ACC112 (cell line): ENCODE measurements around the gene LBX2.

Experiments
- H2AFZ ChIP-seq: fragments of 200-600 bp; sonication (generic); one replicate; pipeline ENCODE4 v1.6.0; 2017; ENCODE audit warnings: antibody characterized with exemption, low read length; ENCODE audit not compliant: unreplicated experiment
- H3K27ac ChIP-seq: fragments of 200-600 bp; sonication (generic); 2 replicates; pipeline ENCODE4 v1.5.1; 2014; ENCODE audit warnings: low read depth, mild to moderate bottlenecking, antibody characterized with exemption, low read length, moderate library complexity
- H3K27me3 ChIP-seq: fragments of 200-600 bp; sonication (generic); 2 replicates; pipeline ENCODE4 v1.6.1; 2014; ENCODE audit warnings: mild to moderate bottlenecking, antibody characterized with exemption, low read length, moderate library complexity, mixed read lengths; ENCODE audit not compliant: insufficient read depth
- H3K36me3 ChIP-seq: fragments of 200-600 bp; sonication (generic); 2 replicates; pipeline ENCODE4 v1.6.1; 2016; ENCODE audit warnings: mild to moderate bottlenecking, antibody characterized with exemption, low read length, moderate library complexity, mixed read lengths; ENCODE audit not compliant: insufficient read depth
- H3K4me1 ChIP-seq: fragments of 200-600 bp; sonication (generic); one replicate; pipeline ENCODE4 v1.6.1; 2016; ENCODE audit warnings: low read length, mixed read lengths; ENCODE audit not compliant: insufficient read depth, unreplicated experiment, control insufficient read depth
- H3K4me3 ChIP-seq: fragments of 200-600 bp; sonication (generic); 2 replicates; pipeline ENCODE4 v1.5.1; 2014; ENCODE audit warnings: mild to moderate bottlenecking, low read depth, low read length
- H3K79me2 ChIP-seq: fragments of 200-600 bp; sonication (generic); one replicate; pipeline ENCODE4 v1.6.0; 2016; ENCODE audit warnings: low read length; ENCODE audit not compliant: control insufficient read depth, unreplicated experiment, insufficient read depth

LBX2 gene

GRCh38 chr2:74512744-74513604 lies 13.6 kb upstream of the LBX2 start:
- H3K27ac ChIP-seq: no peak overlapping the region
- no peak overlapping the region for H3K4me3 ChIP-seq
- H3K27me3 ChIP-seq: peaks cover 63% of the 10 kb centered on the region
- H3K4me1 ChIP-seq: peaks cover 6% of the 10 kb centered on the region
- no peaks in the 10 kb centered on the region for H3K36me3 ChIP-seq
- H2AFZ ChIP-seq: no peak overlapping the region
- H3K79me2 ChIP-seq: no peaks in the 10 kb centered on the region

- no peak overlapping the region for H3K4me3 ChIP-seq
- peaks cover 47% of the 10 kb centered on the region for H3K27me3 ChIP-seq
Measured at GRCh38 chr2:74511104-74511989, 11.9 kb upstream of the LBX2 start.

GRCh38 chr2:74510272-74510671 lies 10.9 kb upstream of the LBX2 start:
- Histone ChIP-seq H3K4me1 (peaks cover 19% of the 10 kb centered on the region), H3K36me3 (no peaks in the 10 kb centered on the region), H2AFZ (no peak overlapping the region), H3K4me3 (no peak overlapping the region), H3K27ac (no peak overlapping the region), H3K27me3 (peaks cover 37% of the 10 kb centered on the region), H3K79me2 (peaks cover 8% of the 10 kb centered on the region)

More at GRCh38 chr2:74511104-74511989, 11.9 kb upstream of the LBX2 start:
- no peak overlapping the region for H3K27ac ChIP-seq
- no peaks in the 10 kb centered on the region for H3K79me2 ChIP-seq
- peaks cover 11% of the 10 kb centered on the region for H3K4me1 ChIP-seq
- no peaks in the 10 kb centered on the region for H3K36me3 ChIP-seq
- H2AFZ ChIP-seq: no peak overlapping the region

GRCh38 chr2:74507926-74508520 lies 8.6 kb upstream of the LBX2 start:
- peaks cover 29% of the 10 kb centered on the region for H3K79me2 ChIP-seq
- peaks cover 14% of the 10 kb centered on the region for H3K27me3 ChIP-seq
- peak overlapping the region; percentile 97 for H3K27ac ChIP-seq
- no peaks in the 10 kb centered on the region for H3K36me3 ChIP-seq
- peak overlapping the region; percentile 84 for H3K4me3 ChIP-seq
- H2AFZ ChIP-seq: peak overlapping the region; percentile 84
- H3K4me1 ChIP-seq: peaks cover 34% of the 10 kb centered on the region

- H2AFZ ChIP-seq: peak within 1 kb of the TSS; percentile 84
- no peaks in the 10 kb centered on the region for H3K36me3 ChIP-seq
- H3K27me3 ChIP-seq: peaks cover 8% of the 10 kb centered on the region
- peaks cover 34% of the 10 kb centered on the region for H3K4me1 ChIP-seq
- peak within 1 kb of the TSS; percentile 84 for H3K4me3 ChIP-seq
- H3K27ac ChIP-seq: peak within 1 kb of the TSS; percentile 97
- peaks cover 30% of the 10 kb centered on the region for H3K79me2 ChIP-seq
Measured at GRCh38 chr2:74507145-74507925, 7.9 kb upstream of the LBX2 start, which contains the start of gene PCGF1. TSS of gene PCGF1 (minus strand) at chr2:74507695. CDS start at chr2:74507668, 27 bp downstream.

GRCh38 chr2:74505448-74506246 lies 6.2 kb upstream of the LBX2 start:
- Histone ChIP-seq H3K36me3 (no peaks in the 10 kb centered on the region), H3K4me3 (peak overlapping the region; percentile 76), H2AFZ (no peak overlapping the region), H3K4me1 (peaks cover 34% of the 10 kb centered on the region), H3K79me2 (peaks cover 32% of the 10 kb centered on the region), H3K27me3 (no peaks in the 10 kb centered on the region), H3K27ac (peak overlapping the region; percentile 82)

GRCh38 chr2:74504591-74504990 lies 5.2 kb upstream of the LBX2 start:
- H2AFZ ChIP-seq: no peak overlapping the region
- peaks cover 34% of the 10 kb centered on the region for H3K4me1 ChIP-seq
- H3K4me3 ChIP-seq: peak overlapping the region; percentile 76
- H3K27ac ChIP-seq: peak overlapping the region; percentile 82; the same call in 1 of the 2 replicates
- no peaks in the 10 kb centered on the region for H3K36me3 ChIP-seq
- no peaks in the 10 kb centered on the region for H3K27me3 ChIP-seq
- H3K79me2 ChIP-seq: peaks cover 32% of the 10 kb centered on the region

GRCh38 chr2:74503506-74504475 lies 4.4 kb upstream of the LBX2 start:
- Histone ChIP-seq H2AFZ (peak overlapping the region; percentile 57), H3K4me3 (peak overlapping the region; percentile 76), H3K27ac (peak overlapping the region; percentile 82)

More at GRCh38 chr2:74503506-74504475, 4.4 kb upstream of the LBX2 start:
- Histone ChIP-seq H3K79me2 (peaks cover 32% of the 10 kb centered on the region), H3K4me1 (peaks cover 34% of the 10 kb centered on the region), H3K27me3 (no peaks in the 10 kb centered on the region), H3K36me3 (no peaks in the 10 kb centered on the region)
